ENCODE measurements around the gene NCK2.

Gene NCK2

DNA sequence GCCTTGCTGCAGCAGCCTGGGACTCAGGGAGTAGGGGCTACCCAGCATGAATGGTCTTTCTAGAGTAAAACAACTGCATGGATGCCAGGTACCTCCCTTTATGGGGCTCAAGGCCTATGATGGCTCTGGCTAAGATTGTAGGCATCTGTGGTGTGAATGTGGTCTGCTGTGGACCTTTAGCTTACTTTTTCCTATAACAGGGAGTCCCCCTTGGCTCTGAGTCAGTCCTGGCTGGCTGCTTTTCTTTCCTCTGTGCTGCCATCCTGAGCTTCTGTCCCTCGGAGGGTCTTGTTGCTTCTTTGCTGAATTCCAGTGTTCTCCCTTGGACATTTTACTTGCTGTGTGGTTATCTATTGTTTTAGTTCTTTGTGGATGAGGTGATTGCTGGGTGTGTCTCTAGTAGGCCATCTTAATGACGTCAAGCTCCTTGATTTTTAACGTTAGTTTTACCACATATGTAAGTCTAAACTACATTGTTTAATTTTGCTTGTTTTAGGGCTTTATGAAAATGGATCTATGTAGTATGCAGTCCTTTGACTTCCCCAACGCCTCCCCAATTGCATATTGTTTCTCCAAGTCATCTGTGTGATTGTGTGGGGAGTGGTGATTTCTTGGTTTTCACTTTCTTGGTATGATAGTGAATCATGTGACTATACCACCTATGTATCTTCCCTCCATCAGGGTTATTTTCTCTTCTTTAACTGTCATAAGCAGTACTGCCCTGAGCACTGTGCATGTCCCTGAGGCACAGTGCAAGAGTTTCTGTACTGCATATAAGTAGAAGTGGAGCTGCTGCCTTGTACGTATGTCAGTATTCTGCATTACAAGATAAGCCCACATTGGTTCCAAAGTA, 92.4 kb downstream of the NCK2 start:
- no peaks in the 10 kb centered on the region for H3K36me3 ChIP-seq (ENCODE audit: insufficient read depth, low read length)
- H3K4me3 ChIP-seq (ENCODE audit: low read depth, low read length, poor library complexity, severe bottlenecking) = no peak overlapping the region
- H3K27me3 ChIP-seq (ENCODE audit: insufficient read depth, low read length) = no peaks in the 10 kb centered on the region
- H4K20me1 ChIP-seq (ENCODE audit: insufficient read depth, low read length) = no peaks in the 10 kb centered on the region
- no peaks in the 10 kb centered on the region for H3F3A ChIP-seq (ENCODE audit: insufficient read depth, low read length)
- H3K9me3 ChIP-seq (ENCODE audit: low read length) = peaks cover 8% of the 10 kb centered on the region; the same call in 1 of the 2 replicates
- H3K79me2 ChIP-seq (ENCODE audit: insufficient read depth, low read length) = no peaks in the 10 kb centered on the region
- H2AFZ ChIP-seq (ENCODE audit: low read length) = no peak overlapping the region
- no peak overlapping the region for H3K9ac ChIP-seq (ENCODE audit: low read length)
- H3K9me2 ChIP-seq (ENCODE audit: low read depth, low read length) = no peaks in the 10 kb centered on the region
- TF ChIP-seq EZH2 (IDR thresholded peaks at IDR 0.05; ENCODE audit: borderline replicate concordance, low read length) = no peak
- TF ChIP-seq, protein P1, sequence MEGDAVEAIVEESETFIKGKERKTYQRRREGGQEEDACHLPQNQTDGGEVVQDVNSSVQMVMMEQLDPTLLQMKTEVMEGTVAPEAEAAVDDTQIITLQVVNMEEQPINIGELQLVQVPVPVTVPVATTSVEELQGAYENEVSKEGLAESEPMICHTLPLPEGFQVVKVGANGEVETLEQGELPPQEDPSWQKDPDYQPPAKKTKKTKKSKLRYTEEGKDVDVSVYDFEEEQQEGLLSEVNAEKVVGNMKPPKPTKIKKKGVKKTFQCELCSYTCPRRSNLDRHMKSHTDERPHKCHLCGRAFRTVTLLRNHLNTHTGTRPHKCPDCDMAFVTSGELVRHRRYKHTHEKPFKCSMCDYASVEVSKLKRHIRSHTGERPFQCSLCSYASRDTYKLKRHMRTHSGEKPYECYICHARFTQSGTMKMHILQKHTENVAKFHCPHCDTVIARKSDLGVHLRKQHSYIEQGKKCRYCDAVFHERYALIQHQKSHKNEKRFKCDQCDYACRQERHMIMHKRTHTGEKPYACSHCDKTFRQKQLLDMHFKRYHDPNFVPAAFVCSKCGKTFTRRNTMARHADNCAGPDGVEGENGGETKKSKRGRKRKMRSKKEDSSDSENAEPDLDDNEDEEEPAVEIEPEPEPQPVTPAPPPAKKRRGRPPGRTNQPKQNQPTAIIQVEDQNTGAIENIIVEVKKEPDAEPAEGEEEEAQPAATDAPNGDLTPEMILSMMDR (IDR thresholded peaks at IDR 0.05; ENCODE audit: low read length) = no peak
- no peaks in the 10 kb centered on the region for H3K4me1 ChIP-seq (ENCODE audit: insufficient read depth, low read length, severe bottlenecking)
- no peak overlapping the region for H3K4me2 ChIP-seq (ENCODE audit: low read length)
- no peak overlapping the region for H3K27ac ChIP-seq (ENCODE audit: low read depth, low read length, poor library complexity, severe bottlenecking)

DNA sequence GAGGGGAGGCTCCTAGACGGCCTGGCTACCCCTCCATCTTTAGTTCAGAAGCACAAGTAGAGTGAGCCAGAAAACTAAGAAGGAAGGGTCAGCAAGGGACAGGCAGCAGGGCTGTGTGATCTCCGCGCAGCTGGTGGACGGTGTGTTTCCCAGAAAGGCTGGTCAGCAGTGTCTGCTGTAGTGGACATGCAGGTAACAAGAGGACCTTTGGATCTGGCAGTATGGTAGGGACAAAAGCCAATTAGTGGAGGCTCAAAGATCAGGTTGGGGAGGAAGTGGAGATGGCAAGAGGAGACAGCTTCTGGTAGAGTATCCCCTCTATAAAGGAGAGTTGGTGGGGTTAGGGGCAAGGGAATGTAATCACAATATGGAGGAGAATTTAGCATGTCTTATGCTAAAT, 95.1 kb downstream of the NCK2 start:
- no peaks in the 10 kb centered on the region for H3K4me1 ChIP-seq (ENCODE audit: insufficient read depth, low read length, severe bottlenecking)
- H3K4me2 ChIP-seq (ENCODE audit: low read length) = no peak overlapping the region
- no peak overlapping the region for H3K4me3 ChIP-seq (ENCODE audit: low read depth, low read length, poor library complexity, severe bottlenecking)
- H3K9me3 ChIP-seq (ENCODE audit: low read length) = peaks cover 8% of the 10 kb centered on the region; the same call in 1 of the 2 replicates
- H3K27me3 ChIP-seq (ENCODE audit: insufficient read depth, low read length) = no peaks in the 10 kb centered on the region
- no peak overlapping the region for H3K27ac ChIP-seq (ENCODE audit: low read depth, low read length, poor library complexity, severe bottlenecking)
- H3K79me2 ChIP-seq (ENCODE audit: insufficient read depth, low read length) = no peaks in the 10 kb centered on the region
- H2AFZ ChIP-seq (ENCODE audit: low read length) = no peak overlapping the region
- H3F3A ChIP-seq (ENCODE audit: insufficient read depth, low read length) = no peaks in the 10 kb centered on the region
- H3K9ac ChIP-seq (ENCODE audit: low read length) = no peak overlapping the region
- no peaks in the 10 kb centered on the region for H3K36me3 ChIP-seq (ENCODE audit: insufficient read depth, low read length)
- TF ChIP-seq EZH2 (IDR thresholded peaks at IDR 0.05; ENCODE audit: borderline replicate concordance, low read length) = no peak
- TF ChIP-seq, protein P1 (IDR thresholded peaks at IDR 0.05; ENCODE audit: low read length) = no peak
- H4K20me1 ChIP-seq (ENCODE audit: insufficient read depth, low read length) = no peaks in the 10 kb centered on the region
- no peaks in the 10 kb centered on the region for H3K9me2 ChIP-seq (ENCODE audit: low read depth, low read length)

GRCh38 chr2:105840933-105841332, 96.2 kb downstream of the NCK2 start:
- H3K4me1 ChIP-seq (ENCODE audit: insufficient read depth, low read length, severe bottlenecking) = no peaks in the 10 kb centered on the region
- no peaks in the 10 kb centered on the region for H3K27me3 ChIP-seq (ENCODE audit: insufficient read depth, low read length)
- 0 out of 2 replicates have a peak, but pooled peaks cover 2% of the 10 kb centered on the region for H3K9me3 ChIP-seq (ENCODE audit: low read length)
- no peak overlapping the region for H3K9ac ChIP-seq (ENCODE audit: low read length)
- H2AFZ ChIP-seq (ENCODE audit: low read length) = no peak overlapping the region
- H3K27ac ChIP-seq (ENCODE audit: low read depth, low read length, poor library complexity, severe bottlenecking) = no peak overlapping the region
- H3F3A ChIP-seq (ENCODE audit: insufficient read depth, low read length) = no peaks in the 10 kb centered on the region
- H3K4me2 ChIP-seq (ENCODE audit: low read length) = no peak overlapping the region
- H3K36me3 ChIP-seq (ENCODE audit: insufficient read depth, low read length) = no peaks in the 10 kb centered on the region
- no peak overlapping the region for H3K4me3 ChIP-seq (ENCODE audit: low read depth, low read length, poor library complexity, severe bottlenecking)
- H4K20me1 ChIP-seq (ENCODE audit: insufficient read depth, low read length) = no peaks in the 10 kb centered on the region
- TF ChIP-seq, protein P1 (IDR thresholded peaks at IDR 0.05; ENCODE audit: low read length) = no peak
- no peak for TF ChIP-seq EZH2 (IDR thresholded peaks at IDR 0.05; ENCODE audit: borderline replicate concordance, low read length)
- H3K79me2 ChIP-seq (ENCODE audit: insufficient read depth, low read length) = no peaks in the 10 kb centered on the region
- H3K9me2 ChIP-seq (ENCODE audit: low read depth, low read length) = no peaks in the 10 kb centered on the region
